Astrocyte of the spinal cord (primary cell): ENCODE data around the gene TMEM63B.
A peak's percentile ranks its signal among the peaks of the same experiment; 100 is the strongest.

Experiments
- DNase-seq: peaks from one replicate; pipeline ENCODE4 v3.0.0; 2011; ENCODE audit warnings: low read depth, low spot score
- H3K4me3 ChIP-seq: 2 replicates; pipeline ENCODE4 v1.5.1; 2011; ENCODE audit warnings: low read depth, mild to moderate bottlenecking, low read length, moderate library complexity
- CTCF ChIP-seq: IDR thresholded peaks from 2 replicates; pipeline ENCODE4 v1.5.1; 2012; ENCODE audit warnings: low read depth, mild to moderate bottlenecking, low read length, inconsistent platforms
- in situ Hi-C: cut with HindIII; loops from 2 replicates; pipeline ENCODE4 v1.10.0; 2017; ENCODE audit warnings: low sequenced_read_pairs

The TMEM63B gene

GRCh38 chr6:44109212-44109611 lies 18.1 kb upstream of the TMEM63B start:
- H3K4me3 ChIP-seq = no peak overlapping the region
- no peak for DNase-seq
- TF ChIP-seq CTCF = no peak
- in situ Hi-C loops = no loop called here

- no peak for TF ChIP-seq CTCF
- no peak overlapping the region for H3K4me3 ChIP-seq
- in situ Hi-C loops = no loop called here
These were observed 17.2 kb upstream of the TMEM63B start for GRCh38 chr6:44110005-44110676.

DNA sequence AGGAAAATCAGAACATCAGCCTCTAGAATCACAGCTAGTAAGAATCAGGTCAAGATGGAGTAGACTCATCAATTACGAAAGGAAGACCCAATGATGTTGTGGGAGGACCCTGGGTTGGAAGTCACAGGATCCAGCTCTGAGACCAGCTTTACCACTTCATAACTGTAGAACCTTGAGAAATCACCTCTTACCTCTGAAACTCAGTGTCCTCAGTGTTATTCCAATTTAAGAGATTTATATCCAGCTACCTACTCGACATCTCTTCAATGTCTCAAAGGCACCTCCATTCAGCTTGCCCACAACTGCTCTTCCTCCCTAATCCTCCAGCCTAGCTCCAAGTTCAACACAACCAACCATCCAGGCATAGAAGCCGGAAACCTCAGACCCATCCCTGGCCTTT lies 16.4 kb upstream of the TMEM63B start:
- no peak for TF ChIP-seq CTCF
- H3K4me3 ChIP-seq = no peak overlapping the region
- in situ Hi-C loops = no loop called here
- no peak for DNase-seq

More at GRCh38 chr6:44110005-44110676, 17.2 kb upstream of the TMEM63B start:
- DNase-seq = no peak

- TF ChIP-seq CTCF = no peak
- H3K4me3 ChIP-seq = no peak overlapping the region
- DNase-seq = no peak
- in situ Hi-C loops = no loop called here
These were observed 15.6 kb upstream of the TMEM63B start for GRCh38 chr6:44111434-44112417.

- in situ Hi-C loops = no loop called here
- peak; percentile 36 for TF ChIP-seq CTCF
- H3K4me3 ChIP-seq = no peak overlapping the region
- DNase-seq = no peak
These were observed 13.9 kb upstream of the TMEM63B start for GRCh38 chr6:44113414-44113813.

- peak; percentile 67 for DNase-seq
- no peak for TF ChIP-seq CTCF
- H3K4me3 ChIP-seq = no peak overlapping the region
- in situ Hi-C loops = no loop called here
These were observed 11.5 kb upstream of the TMEM63B start for GRCh38 chr6:44115866-44116265.
